HFF-Myc (cell line): ENCODE measurements around the gene ELOVL1.

ENCODE experiments used
- DNase-seq: peaks from one replicate; pipeline ENCODE4 v3.0.0-alpha.2; 2011; ENCODE audit warnings: low read depth; ENCODE audit errors: extremely low read depth
- H3K4me3 ChIP-seq: replicated peaks from 2 replicates; pipeline ENCODE4 v1.5.1; 2011; ENCODE audit warnings: low read depth, mild to moderate bottlenecking, control low read depth, low read length
- TF ChIP-seq, protein P1 (sequence below): IDR thresholded peaks from 2 replicates; pipeline ENCODE4 v1.5.1; 2012; ENCODE audit warnings: mild to moderate bottlenecking, low read depth, low read length, control low read depth; ENCODE audit errors: missing control alignments

Gene ELOVL1

GRCh38 chr1:43350976-43351375 lies 16.8 kb downstream of the ELOVL1 start:
- no peak for DNase-seq
- TF ChIP-seq, protein P1, sequence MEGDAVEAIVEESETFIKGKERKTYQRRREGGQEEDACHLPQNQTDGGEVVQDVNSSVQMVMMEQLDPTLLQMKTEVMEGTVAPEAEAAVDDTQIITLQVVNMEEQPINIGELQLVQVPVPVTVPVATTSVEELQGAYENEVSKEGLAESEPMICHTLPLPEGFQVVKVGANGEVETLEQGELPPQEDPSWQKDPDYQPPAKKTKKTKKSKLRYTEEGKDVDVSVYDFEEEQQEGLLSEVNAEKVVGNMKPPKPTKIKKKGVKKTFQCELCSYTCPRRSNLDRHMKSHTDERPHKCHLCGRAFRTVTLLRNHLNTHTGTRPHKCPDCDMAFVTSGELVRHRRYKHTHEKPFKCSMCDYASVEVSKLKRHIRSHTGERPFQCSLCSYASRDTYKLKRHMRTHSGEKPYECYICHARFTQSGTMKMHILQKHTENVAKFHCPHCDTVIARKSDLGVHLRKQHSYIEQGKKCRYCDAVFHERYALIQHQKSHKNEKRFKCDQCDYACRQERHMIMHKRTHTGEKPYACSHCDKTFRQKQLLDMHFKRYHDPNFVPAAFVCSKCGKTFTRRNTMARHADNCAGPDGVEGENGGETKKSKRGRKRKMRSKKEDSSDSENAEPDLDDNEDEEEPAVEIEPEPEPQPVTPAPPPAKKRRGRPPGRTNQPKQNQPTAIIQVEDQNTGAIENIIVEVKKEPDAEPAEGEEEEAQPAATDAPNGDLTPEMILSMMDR: no peak
- H3K4me3 ChIP-seq: no peak overlapping the region

GRCh38 chr1:43349594-43350306 lies 18.1 kb downstream of the ELOVL1 start:
- peak overlapping the region; percentile 41 for H3K4me3 ChIP-seq
- peak; percentile 46 for DNase-seq

DNA sequence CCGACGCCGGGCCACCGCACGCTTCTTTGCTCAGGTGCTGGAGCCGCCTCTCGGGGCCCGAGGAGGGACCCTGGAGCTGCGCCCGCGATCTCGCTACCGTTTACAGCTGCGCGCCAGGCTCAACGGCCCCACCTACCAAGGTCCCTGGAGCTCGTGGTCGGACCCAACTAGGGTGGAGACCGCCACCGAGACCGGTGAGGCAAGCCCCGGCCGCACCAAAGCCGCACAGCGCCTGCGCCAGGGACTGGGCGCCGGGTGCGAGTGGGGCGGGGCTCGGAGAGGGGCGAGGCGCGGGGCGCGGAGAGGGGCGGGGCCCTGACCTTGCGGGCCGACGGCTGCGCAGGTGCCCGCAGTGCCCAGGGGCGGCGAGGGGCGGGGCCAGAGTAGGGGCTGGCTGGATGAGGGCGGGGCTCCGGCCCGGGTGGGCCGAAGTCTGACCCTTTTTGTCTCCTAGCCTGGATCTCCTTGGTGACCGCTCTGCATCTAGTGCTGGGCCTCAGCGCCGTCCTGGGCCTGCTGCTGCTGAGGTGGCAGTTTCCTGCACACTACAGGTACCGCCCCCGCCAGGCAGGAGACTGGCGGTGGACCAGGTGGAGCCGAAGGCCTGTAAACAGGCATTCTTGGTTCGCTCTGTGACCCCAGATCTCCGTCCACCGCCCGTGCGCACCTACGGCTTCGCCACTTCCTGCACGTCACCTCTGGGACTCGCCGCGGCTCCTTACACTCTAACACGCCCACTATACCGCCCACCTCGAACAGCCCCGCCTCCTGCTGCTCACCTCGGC lies 18.8 kb downstream of the ELOVL1 start:
- TF ChIP-seq, protein P1: no peak
- peak overlapping the region; percentile 41 for H3K4me3 ChIP-seq
- no peak for DNase-seq

More at GRCh38 chr1:43349594-43350306, 18.1 kb downstream of the ELOVL1 start:
- TF ChIP-seq, protein P1: no peak

DNA sequence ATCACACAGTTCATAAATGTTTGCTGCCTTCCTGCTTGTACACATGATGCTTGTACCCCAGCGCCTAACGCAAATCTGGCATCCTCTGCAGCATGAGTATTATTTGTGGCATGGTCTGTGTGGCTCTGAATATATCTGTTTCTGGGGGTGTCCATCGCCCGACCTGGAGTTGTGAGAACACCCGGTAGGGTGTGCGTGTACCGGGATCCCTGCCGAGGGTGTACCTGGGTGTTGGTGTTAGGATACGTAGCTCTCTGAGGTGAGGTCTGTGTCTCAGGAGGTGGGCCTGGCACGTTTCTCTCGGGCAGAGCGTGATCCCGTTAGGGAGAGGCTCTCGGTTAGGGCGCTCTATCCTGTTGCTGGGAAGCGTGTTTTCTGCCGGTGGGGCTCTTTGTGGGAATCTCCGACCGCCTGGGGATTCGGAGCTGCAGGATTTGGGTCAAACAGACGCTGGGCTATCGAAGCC lies 19.4 kb downstream of the ELOVL1 start:
- H3K4me3 ChIP-seq: peak overlapping the region; percentile 41
- DNase-seq: no peak
- TF ChIP-seq, protein P1: no peak

GRCh38 chr1:43346636-43347035 lies 21.2 kb downstream of the ELOVL1 start:
- DNase-seq: no peak
- H3K4me3 ChIP-seq: no peak overlapping the region
- TF ChIP-seq, protein P1: no peak

DNA sequence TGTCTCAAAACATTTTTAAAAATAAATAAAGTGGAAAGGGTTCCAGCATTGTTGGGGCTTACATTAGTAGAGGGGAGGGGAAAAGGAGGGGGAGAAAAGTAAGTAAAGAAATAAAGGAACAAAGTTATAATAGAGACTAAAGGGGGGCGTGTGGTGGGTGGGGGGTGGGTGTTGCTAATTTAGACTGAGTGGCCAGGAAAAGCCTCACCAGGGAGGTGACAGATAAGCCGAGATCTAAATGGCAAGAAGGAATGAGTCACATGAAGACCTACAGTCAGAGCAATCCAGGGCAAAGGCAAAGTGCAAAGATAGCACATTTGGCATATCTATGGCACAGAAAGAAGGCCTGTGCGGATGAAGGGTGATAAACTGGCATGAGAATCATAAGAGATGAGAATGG lies 22.7 kb downstream of the ELOVL1 start:
- TF ChIP-seq, protein P1: no peak
- no peak overlapping the region for H3K4me3 ChIP-seq
- no peak for DNase-seq
